ENCODE results near the gene LRRC26.
A peak's percentile ranks its signal among the peaks of the same experiment; 100 is the strongest.

DNA sequence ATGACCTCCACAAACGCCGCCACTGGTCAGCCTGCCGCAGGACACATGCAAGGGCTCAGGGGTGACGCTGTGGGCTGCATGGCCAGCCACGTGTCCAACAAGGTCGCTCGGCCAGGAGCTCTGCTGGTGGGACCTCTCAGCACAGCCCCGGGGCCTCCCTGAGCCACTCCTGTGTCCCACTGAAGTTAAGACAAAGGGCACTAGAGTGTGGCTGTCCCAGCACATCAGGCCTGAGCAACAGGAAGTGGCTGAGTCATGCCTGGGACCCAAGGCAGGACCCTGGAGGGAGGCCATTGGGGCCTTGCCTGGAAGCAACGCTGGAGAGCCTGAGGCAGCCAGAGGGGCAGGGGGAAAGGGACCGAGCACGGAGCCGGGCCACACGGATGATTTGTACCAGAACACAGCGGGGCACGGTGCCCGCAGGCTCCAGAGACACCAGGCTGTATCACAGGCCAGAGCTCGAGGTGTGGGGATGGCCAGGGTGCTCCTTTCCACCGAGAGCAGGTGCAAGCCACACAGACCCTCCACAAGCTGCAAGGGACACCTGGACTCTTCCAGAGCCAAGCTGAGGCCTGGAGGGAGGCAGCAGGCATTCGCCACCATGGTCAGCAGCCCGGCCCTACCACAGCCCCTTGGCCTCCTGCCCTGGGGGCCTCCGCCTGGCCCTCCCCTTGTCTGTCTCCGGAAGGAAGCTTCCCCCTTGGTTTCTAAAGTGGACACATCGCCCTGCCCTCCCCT, 8.5 kb upstream of the LRRC26 start:
- TF ChIP-seq, protein P1, sequence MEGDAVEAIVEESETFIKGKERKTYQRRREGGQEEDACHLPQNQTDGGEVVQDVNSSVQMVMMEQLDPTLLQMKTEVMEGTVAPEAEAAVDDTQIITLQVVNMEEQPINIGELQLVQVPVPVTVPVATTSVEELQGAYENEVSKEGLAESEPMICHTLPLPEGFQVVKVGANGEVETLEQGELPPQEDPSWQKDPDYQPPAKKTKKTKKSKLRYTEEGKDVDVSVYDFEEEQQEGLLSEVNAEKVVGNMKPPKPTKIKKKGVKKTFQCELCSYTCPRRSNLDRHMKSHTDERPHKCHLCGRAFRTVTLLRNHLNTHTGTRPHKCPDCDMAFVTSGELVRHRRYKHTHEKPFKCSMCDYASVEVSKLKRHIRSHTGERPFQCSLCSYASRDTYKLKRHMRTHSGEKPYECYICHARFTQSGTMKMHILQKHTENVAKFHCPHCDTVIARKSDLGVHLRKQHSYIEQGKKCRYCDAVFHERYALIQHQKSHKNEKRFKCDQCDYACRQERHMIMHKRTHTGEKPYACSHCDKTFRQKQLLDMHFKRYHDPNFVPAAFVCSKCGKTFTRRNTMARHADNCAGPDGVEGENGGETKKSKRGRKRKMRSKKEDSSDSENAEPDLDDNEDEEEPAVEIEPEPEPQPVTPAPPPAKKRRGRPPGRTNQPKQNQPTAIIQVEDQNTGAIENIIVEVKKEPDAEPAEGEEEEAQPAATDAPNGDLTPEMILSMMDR (IDR thresholded peaks at IDR 0.05; ENCODE audit: extremely low read depth in 1 of 2, insufficient read depth in 1 of 2, low read depth in 1 of 2, low read length in 2 of 2): no peak
- no peak for TF ChIP-seq POLR2A (IDR thresholded peaks at IDR 0.05; ENCODE audit: low read depth, low read length)
- no peak for TF ChIP-seq EZH2 (IDR thresholded peaks at IDR 0.05; ENCODE audit: borderline replicate concordance, low read depth, low read length, severe bottlenecking)
- TF ChIP-seq MYC (IDR thresholded peaks at IDR 0.05; ENCODE audit: low read depth, low read length): no peak
- no peak for TF ChIP-seq POLR2AphosphoS5 (IDR thresholded peaks at IDR 0.05; ENCODE audit: insufficient read depth, low read depth, low read length)
- no peak for TF ChIP-seq JUN (IDR thresholded peaks at IDR 0.05; ENCODE audit: borderline replicate concordance, insufficient read depth, insufficient read length, low read depth)
- TF ChIP-seq FOS (IDR thresholded peaks at IDR 0.05; ENCODE audit: borderline replicate concordance, insufficient read depth, low read length): peak; percentile 33

All from endothelial cell of umbilical vein (primary cell).